CD4-positive, alpha-beta T cell (primary cell): ENCODE measurements around the gene MICAL2. TPM values are rescaled to one million over a fixed set of nuclear protein-coding genes. Genes with fewer than 3 reads are reported as not detected.

Experiments
- ATAC-seq: fragments of 200-7000 bp; cut with Tn5 transposase; one replicate; pipeline ENCODE4 v1.10.0; 2022; ENCODE audit warnings: mild to moderate bottlenecking; ENCODE audit not compliant: poor library complexity
- CTCF ChIA-PET: fragments of 350-600 bp; sonication (Branson Sonifier 250); formaldehyde crosslinking; loops from one replicate; lab custom pipeline; 2021; ENCODE audit warnings: antibody characterized with exemption, inconsistent platforms; lab: Charles Lee
- POLR2A ChIA-PET: fragments of 350-600 bp; sonication (Branson Sonifier 250); formaldehyde crosslinking; loops from one replicate; lab custom pipeline; 2021; ENCODE audit warnings: antibody characterized with exemption, inconsistent platforms; lab: Charles Lee
- DNase-seq, 14 experiments: peaks; one replicate each; pipeline ENCODE4 v3.0.0-alpha.2; 2013 to 2020; ENCODE audit warnings: mixed read lengths in 2 of 14
- H3K27ac ChIP-seq, 2 donors: one replicate each; pipeline versions ENCODE4 v1.5.1 to v1.7.0; 2013; ENCODE audit warnings: low read length in 2 of 2, low read depth in 1 of 2, mild to moderate bottlenecking in 1 of 2
- H3K27me3 ChIP-seq, 2 experiments: 1 replicate in 1 of 2; 2 replicates in 1 of 2; pipeline versions ENCODE4 v1.6.1 to v1.7.0; 2013; ENCODE audit warnings: low read length in 2 of 2, control low read depth in 1 of 2, mild to moderate bottlenecking in 1 of 2, moderate library complexity in 1 of 2; ENCODE audit not compliant: insufficient read depth in 2 of 2, control insufficient read depth in 1 of 2
- H3K36me3 ChIP-seq: one replicate; pipeline ENCODE4 v1.6.1; 2013; ENCODE audit warnings: low read length, control low read depth; ENCODE audit not compliant: insufficient read depth
- H3K4me1 ChIP-seq: one replicate; pipeline ENCODE4 v1.6.1; 2013; ENCODE audit warnings: low read length, control low read depth; ENCODE audit not compliant: insufficient read depth
- H3K4me3 ChIP-seq: one replicate; pipeline ENCODE4 v1.5.1; 2013; ENCODE audit warnings: mild to moderate bottlenecking, low read length, moderate library complexity
- H3K9me3 ChIP-seq, 2 experiments: 1 replicate in 1 of 2; 2 replicates in 1 of 2; pipeline versions ENCODE4 v1.6.1 to v1.7.0; 2013; ENCODE audit warnings: low read length in 2 of 2, mild to moderate bottlenecking in 2 of 2, control low read depth in 1 of 2, moderate library complexity in 1 of 2; ENCODE audit not compliant: control insufficient read depth in 1 of 2, insufficient read depth in 1 of 2
- H3K27ac Mint-ChIP-seq: one replicate; pipeline ENCODE4 v1.8.0; 2020; ENCODE audit warnings: mixed read lengths
- H3K27me3 Mint-ChIP-seq: one replicate; pipeline ENCODE4 v1.8.0; 2021; ENCODE audit warnings: mixed read lengths
- H3K36me3 Mint-ChIP-seq: one replicate; pipeline ENCODE4 v1.8.0; 2021; ENCODE audit warnings: low read depth, mixed read lengths
- H3K4me1 Mint-ChIP-seq: one replicate; pipeline ENCODE4 v1.8.0; 2021; ENCODE audit warnings: low read depth, mixed read lengths
- H3K4me3 Mint-ChIP-seq: one replicate; pipeline ENCODE4 v1.8.0; 2020; ENCODE audit warnings: mild to moderate bottlenecking, mixed read lengths
- H3K9me3 Mint-ChIP-seq: one replicate; pipeline ENCODE4 v1.8.0; 2020; ENCODE audit warnings: mixed read lengths
- CTCF ChIP-seq: fragments of 200-600 bp; IDR thresholded peaks from one replicate; pipeline ENCODE4 v1.8.0; 2022; ENCODE audit warnings: antibody characterized with exemption, mild to moderate bottlenecking
- intact Hi-C, 2 experiments: fragments of 100-400 bp; cut with DNase I in 1 of 2; cut with micrococcal nuclease in 1 of 2; formaldehyde crosslinking; loops; one replicate each; pipeline versions ENCODE4 v1.15.1 to v1.9.0; 2023 to 2025; cut with DNase I, micrococcal nuclease
- total RNA-seq, 174 experiments: library from RNA in 2 of 174; stranded (reverse) in 2 of 174; gene quantifications; one replicate each; pipeline ENCODE4 v1.2.3 and lab custom pipeline; 2021 to 2026

The MICAL2 gene
- total RNA-seq, 2 experiments from 2014 or later, result 12.8 to 14.1 TPM

DNA sequence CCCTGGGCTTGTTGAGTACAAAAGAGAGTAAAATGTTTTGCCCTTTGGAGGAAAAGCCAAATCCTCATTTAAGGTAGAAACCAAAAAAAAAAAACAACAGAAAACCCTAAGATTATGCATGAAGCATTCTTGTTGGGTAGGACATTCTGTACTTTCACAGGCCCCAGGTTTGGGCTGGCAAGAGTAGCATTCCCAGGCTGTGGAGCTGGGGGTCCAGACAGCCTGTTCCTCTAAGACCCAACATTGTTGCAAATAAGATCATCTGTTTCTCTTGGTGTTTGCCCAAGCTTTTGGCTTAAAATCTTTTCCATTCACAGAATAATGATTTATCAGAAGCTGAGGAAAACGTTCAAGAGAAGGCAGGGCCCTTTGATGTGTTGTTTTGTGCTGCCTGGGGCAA lies 123.8 kb downstream of the MICAL2 start:
- H3K27me3 ChIP-seq, result no peaks in the 10 kb centered on the region
- intact Hi-C loops, result loop anchor here in 1 of 2 experiments (10.0 kb wide), 1 partner anchor 99 kb away; no protein-coding TSS in a partner anchor
- DNase-seq, result no peak
- H3K36me3 ChIP-seq, result peaks cover 23% of the 10 kb centered on the region
- H3K9me3 Mint-ChIP-seq, result no peaks in the 10 kb centered on the region
- H3K4me1 Mint-ChIP-seq, result peaks cover 26% of the 10 kb centered on the region
- POLR2A ChIA-PET, result interaction anchor here (1.5 kb wide), 1 partner anchor 10 kb away, joined by 9 read pairs; no protein-coding TSS in a partner anchor
- H3K27ac ChIP-seq, result no peak overlapping the region
- no peak for ATAC-seq
- H3K27me3 Mint-ChIP-seq, result no peaks in the 10 kb centered on the region
- CTCF ChIA-PET, result interaction anchor here (1.0 to 1.6 kb wide), 2 partner anchors 47 to 190 kb away, joined by 3 read pairs; no protein-coding TSS in a partner anchor
- H3K9me3 ChIP-seq, result no peaks in the 10 kb centered on the region
- H3K4me3 Mint-ChIP-seq, result no peak overlapping the region
- peak overlapping the region; percentile 3 for H3K27ac Mint-ChIP-seq
- no peak overlapping the region for H3K4me3 ChIP-seq
- peaks cover 18% of the 10 kb centered on the region for H3K4me1 ChIP-seq
- H3K36me3 Mint-ChIP-seq, result peaks cover 27% of the 10 kb centered on the region
- no peak for TF ChIP-seq CTCF

DNA sequence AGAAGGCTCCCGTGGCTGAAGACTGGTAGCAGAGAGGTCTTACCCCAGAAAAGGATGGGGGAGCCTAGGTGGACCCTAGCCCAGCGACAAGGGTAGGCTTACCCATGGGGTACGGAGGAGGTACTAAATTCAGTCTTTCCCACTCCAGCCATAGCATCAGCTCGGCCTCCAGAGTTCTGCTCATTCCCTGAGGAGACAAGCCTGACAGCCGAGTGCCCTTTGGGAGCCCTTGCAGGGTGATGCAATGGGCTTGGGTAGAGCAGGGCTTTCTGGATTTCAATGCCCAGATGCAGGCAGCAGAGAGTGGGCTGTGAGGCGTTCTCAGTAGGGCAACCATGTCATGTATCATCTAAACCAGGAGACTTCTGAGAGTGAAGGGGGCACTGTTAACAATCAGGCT lies 124.7 kb downstream of the MICAL2 start:
- H3K36me3 ChIP-seq, result peaks cover 23% of the 10 kb centered on the region
- no peak overlapping the region for H3K4me3 ChIP-seq
- H3K4me3 Mint-ChIP-seq, result no peak overlapping the region
- ChIA-PET CTCF (interaction anchor here (2.2 kb wide), 1 partner anchor 47 kb away, joined by 16 read pairs; no protein-coding TSS in a partner anchor), POLR2A (interaction anchor here (1.3 to 3.5 kb wide), 3 partner anchors 10 to 125 kb away, joined by 4 to 33 read pairs (median 24); partner anchors contain the start of gene MICAL2)
- no peak overlapping the region for H3K27ac ChIP-seq
- H3K4me1 Mint-ChIP-seq, result peaks cover 26% of the 10 kb centered on the region
- no peaks in the 10 kb centered on the region for H3K9me3 Mint-ChIP-seq
- no peaks in the 10 kb centered on the region for H3K27me3 Mint-ChIP-seq
- H3K36me3 Mint-ChIP-seq, result peaks cover 26% of the 10 kb centered on the region
- no peaks in the 10 kb centered on the region for H3K27me3 ChIP-seq
- intact Hi-C loops, result loop anchor here (5.0 to 10.0 kb wide), 2 partner anchors 100 to 123 kb away; partner anchors contain the start of gene MICAL2 (in 1 of the 2)
- peaks cover 15% of the 10 kb centered on the region for H3K4me1 ChIP-seq
- DNase-seq (no peak), ATAC-seq (no peak)
- peak overlapping the region; percentile 92 for H3K27ac Mint-ChIP-seq
- no peaks in the 10 kb centered on the region for H3K9me3 ChIP-seq
- no peak for TF ChIP-seq CTCF

DNA sequence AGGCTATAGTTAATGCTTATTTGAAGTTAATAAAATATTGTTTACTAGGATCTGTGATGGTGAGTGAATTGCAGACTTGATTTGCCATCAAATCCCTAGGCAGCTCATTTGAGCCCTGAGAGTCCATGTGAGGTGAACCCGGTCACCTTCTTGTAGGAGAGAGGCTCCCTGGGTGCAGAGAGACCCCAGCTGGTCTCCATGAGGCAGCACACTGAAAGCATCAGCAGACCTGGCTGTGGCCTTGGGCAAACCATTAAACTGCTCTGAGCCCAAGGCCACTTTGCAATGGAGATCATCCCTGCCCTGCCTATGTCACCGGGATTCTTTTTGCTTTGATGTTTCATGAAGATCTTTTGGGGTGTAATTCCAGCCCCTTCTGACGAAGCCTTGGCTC lies 125.2 kb downstream of the MICAL2 start:
- intact Hi-C loops, result loop anchor here (5.0 to 10.0 kb wide), 2 partner anchors 101 to 123 kb away; partner anchors contain the start of gene MICAL2 (in 1 of the 2)
- DNase-seq (peak in 1 of 14 experiments; percentile 19), ATAC-seq (peak; percentile 9)
- Histone ChIP-seq H3K4me1 (peaks cover 15% of the 10 kb centered on the region), H3K9me3 (no peaks in the 10 kb centered on the region), H3K4me3 (no peak overlapping the region), H3K27me3 (no peaks in the 10 kb centered on the region), H3K36me3 (peaks cover 23% of the 10 kb centered on the region), H3K27ac (peak overlapping the region in 1 of 2 donors; percentile 59)
- H3K36me3 Mint-ChIP-seq, result peaks cover 22% of the 10 kb centered on the region
- no peaks in the 10 kb centered on the region for H3K27me3 Mint-ChIP-seq
- CTCF ChIA-PET, result interaction anchor here (1.1 to 2.2 kb wide), 6 partner anchors 15 to 191 kb away, joined by 3 to 16 read pairs (median 5); no protein-coding TSS in a partner anchor
- H3K9me3 Mint-ChIP-seq, result no peaks in the 10 kb centered on the region
- H3K4me1 Mint-ChIP-seq, result peaks cover 26% of the 10 kb centered on the region
- POLR2A ChIA-PET, result interaction anchor here (1.3 to 3.5 kb wide), 8 partner anchors 11 to 188 kb away, joined by 3 to 33 read pairs (median 4); partner anchors contain the start of gene MICAL2
- H3K4me3 Mint-ChIP-seq, result no peak overlapping the region
- H3K27ac Mint-ChIP-seq, result peak overlapping the region; percentile 92
- TF ChIP-seq CTCF, result no peak
